HG02981 (cell line): ENCODE measurements around the gene SNX9.

Experiments
- ATAC-seq: cut with Tn5 transposase; IDR thresholded peaks from one replicate; pipeline ENCODE4 v1.9.1; 2021; ENCODE audit warnings: mild to moderate bottlenecking, moderate library complexity; ENCODE audit not compliant: unreplicated experiment

Gene SNX9

GRCh38 chr6:157800420-157801237 is 22.4 kb upstream of the SNX9 start:
- peak; percentile 94 for ATAC-seq

GRCh38 chr6:157804448-157805327 is 18.4 kb upstream of the SNX9 start:
- ATAC-seq = no peak

- ATAC-seq = no peak
These were observed 16.8 kb upstream of the SNX9 start for GRCh38 chr6:157806131-157806855.

GRCh38 chr6:157806856-157807215 is 16.2 kb upstream of the SNX9 start:
- ATAC-seq = no peak

GRCh38 chr6:157808405-157808950 is 14.6 kb upstream of the SNX9 start:
- ATAC-seq = no peak

- ATAC-seq = no peak
These were observed 13.4 kb upstream of the SNX9 start for GRCh38 chr6:157809613-157810012.

- ATAC-seq = no peak
These were observed 11.9 kb upstream of the SNX9 start for GRCh38 chr6:157811137-157811475.

GRCh38 chr6:157811476-157812173 is 11.4 kb upstream of the SNX9 start:
- no peak for ATAC-seq

GRCh38 chr6:157812425-157813171 is 10.4 kb upstream of the SNX9 start:
- no peak for ATAC-seq

GRCh38 chr6:157813191-157813590 is 9.9 kb upstream of the SNX9 start:
- no peak for ATAC-seq

- ATAC-seq = no peak
These were observed 9.1 kb upstream of the SNX9 start for GRCh38 chr6:157813750-157814455.

- peak; percentile 69 for ATAC-seq
These were observed 8.2 kb upstream of the SNX9 start for GRCh38 chr6:157814883-157815282.

- ATAC-seq = no peak
These were observed 1.6 kb upstream of the SNX9 start for GRCh38 chr6:157821342-157822033.

- peak; percentile 4 for ATAC-seq
These were observed 623 bp upstream of the SNX9 start for GRCh38 chr6:157822245-157823000.

- peak; percentile 43 for ATAC-seq
These were observed 703 bp downstream of the SNX9 start for GRCh38 chr6:157823528-157824370.

- no peak for ATAC-seq
These were observed 2.3 kb downstream of the SNX9 start for GRCh38 chr6:157825243-157825904.
